Measurements from ENCODE around the gene ASB14. TPM values are rescaled to one million over a fixed set of nuclear protein-coding genes. Genes with fewer than 3 reads are reported as not detected.
"Not testable (repeated sequence)": the region's sequence is repeated elsewhere in the genome, so short reads cannot be mapped to it uniquely, and the experiment has no call there.

The ASB14 gene
- total RNA-seq, result not detected

DNA sequence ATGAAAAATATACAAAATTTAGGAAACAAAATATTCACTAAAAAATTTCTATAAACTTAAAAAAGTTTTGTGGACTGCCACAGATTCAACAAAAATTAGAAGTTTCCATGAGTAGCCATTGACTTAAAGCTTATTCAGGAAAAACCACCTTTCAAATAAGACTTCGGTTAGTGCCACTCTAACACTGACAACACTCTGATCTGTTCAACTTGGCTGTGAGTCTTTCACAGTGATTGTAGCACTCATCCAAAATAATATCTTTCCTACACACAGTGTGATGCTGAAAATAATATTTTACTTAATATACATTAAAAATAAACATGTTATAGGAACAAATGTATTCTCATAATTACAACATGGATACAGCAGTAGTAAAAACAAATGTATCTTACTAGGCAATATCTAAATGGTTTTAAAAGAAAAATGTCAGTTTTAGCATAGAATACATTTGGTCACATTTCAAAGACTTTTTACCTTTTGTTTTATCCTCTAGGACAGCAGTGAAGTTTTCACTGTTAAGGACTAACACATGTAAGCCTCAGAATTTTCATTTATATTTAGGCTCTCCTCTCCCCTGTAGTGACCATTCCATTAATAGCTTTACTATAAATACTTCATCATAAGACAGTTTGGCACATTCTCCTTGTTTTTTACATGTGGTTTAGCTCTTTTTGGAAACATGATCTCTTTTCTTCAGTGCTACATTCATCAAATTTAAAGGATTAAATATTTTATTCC is at the start of gene ASB14:
TSS of gene ASB14 (minus strand) at position 527 of the 738 bp plus-strand sequence. CDS start 652 bp downstream, outside the sequence.
- Histone ChIP-seq H3K4me3 (no peak within 1 kb of the TSS), H3K4me1 (no peaks in the 10 kb centered on the region)
- intact Hi-C loops (cut with DNase I; ENCODE audit: low total_unique reads), result no loop called here

GRCh38 chr3:57339071-57339642 is 46.7 kb upstream of the ASB14 start:
- H3K27ac ChIP-seq; intact Hi-C loops (cut with DNase I; ENCODE audit: low total_unique reads); H3K4me1 ChIP-seq; H3K4me3 ChIP-seq; H3K9me3 ChIP-seq; H3K36me3 ChIP-seq; H3K27me3 ChIP-seq; DNase-seq (ENCODE audit: low spot score in 2 of 2): not testable (repeated sequence)

More for the DNA sequence above, at the start of gene ASB14:
- no peak for DNase-seq (ENCODE audit: low spot score in 2 of 2)
- Histone ChIP-seq H3K27ac (no peak within 1 kb of the TSS), H3K9me3 (no peaks in the 10 kb centered on the region), H3K36me3 (no peaks in the 10 kb centered on the region), H3K27me3 (no peaks in the 10 kb centered on the region)
- no peak for TF ChIP-seq POLR2A (IDR thresholded peaks at IDR 0.05)
- TF ChIP-seq POLR2AphosphoS5 (IDR thresholded peaks at IDR 0.05), result no peak
- TF ChIP-seq, protein P1, sequence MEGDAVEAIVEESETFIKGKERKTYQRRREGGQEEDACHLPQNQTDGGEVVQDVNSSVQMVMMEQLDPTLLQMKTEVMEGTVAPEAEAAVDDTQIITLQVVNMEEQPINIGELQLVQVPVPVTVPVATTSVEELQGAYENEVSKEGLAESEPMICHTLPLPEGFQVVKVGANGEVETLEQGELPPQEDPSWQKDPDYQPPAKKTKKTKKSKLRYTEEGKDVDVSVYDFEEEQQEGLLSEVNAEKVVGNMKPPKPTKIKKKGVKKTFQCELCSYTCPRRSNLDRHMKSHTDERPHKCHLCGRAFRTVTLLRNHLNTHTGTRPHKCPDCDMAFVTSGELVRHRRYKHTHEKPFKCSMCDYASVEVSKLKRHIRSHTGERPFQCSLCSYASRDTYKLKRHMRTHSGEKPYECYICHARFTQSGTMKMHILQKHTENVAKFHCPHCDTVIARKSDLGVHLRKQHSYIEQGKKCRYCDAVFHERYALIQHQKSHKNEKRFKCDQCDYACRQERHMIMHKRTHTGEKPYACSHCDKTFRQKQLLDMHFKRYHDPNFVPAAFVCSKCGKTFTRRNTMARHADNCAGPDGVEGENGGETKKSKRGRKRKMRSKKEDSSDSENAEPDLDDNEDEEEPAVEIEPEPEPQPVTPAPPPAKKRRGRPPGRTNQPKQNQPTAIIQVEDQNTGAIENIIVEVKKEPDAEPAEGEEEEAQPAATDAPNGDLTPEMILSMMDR (IDR thresholded peaks at IDR 0.05), result no peak

GRCh38 chr3:57338272-57339070 is 46.0 kb upstream of the ASB14 start:
- H3K9me3 ChIP-seq; H3K27ac ChIP-seq; H3K36me3 ChIP-seq; H3K4me1 ChIP-seq; DNase-seq (ENCODE audit: low spot score in 2 of 2); H3K4me3 ChIP-seq; H3K27me3 ChIP-seq; intact Hi-C loops (cut with DNase I; ENCODE audit: low total_unique reads): not testable (repeated sequence)

DNA sequence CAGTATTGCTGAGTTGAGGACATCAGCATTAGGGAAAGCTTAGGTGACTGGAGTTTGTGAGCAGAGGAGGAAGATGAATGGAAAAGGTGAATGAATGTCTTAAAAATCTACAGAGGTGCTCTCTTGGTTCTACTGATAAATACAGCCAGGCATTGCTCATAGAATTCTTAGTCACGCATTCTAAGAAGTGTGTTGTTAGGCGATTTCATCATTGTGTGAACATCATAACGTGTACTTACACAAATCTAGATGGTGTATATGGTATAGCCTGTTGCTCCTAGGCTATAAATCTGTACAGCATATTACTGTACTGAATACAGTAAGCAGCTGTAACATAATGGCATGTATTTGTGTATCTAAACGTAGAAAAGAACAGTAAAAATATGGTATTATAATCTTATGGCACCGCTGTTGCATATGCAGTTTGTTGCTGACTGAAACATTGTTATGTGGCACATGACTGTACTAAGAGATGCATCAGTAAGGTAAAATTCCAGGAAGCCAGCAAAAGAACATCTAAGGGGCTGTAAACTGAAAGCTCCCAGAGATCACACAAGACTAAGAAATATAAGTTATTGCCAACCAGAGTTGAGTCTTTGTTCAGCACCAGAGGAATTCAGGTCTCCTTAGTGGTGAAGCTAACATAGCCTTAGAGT is 42.9 kb upstream of the ASB14 start:
- intact Hi-C loops (cut with DNase I; ENCODE audit: low total_unique reads), result no loop called here
- TF ChIP-seq POLR2A (IDR thresholded peaks at IDR 0.05), result no peak
- TF ChIP-seq, protein P1 (IDR thresholded peaks at IDR 0.05), result no peak
- no peak for TF ChIP-seq POLR2AphosphoS5 (IDR thresholded peaks at IDR 0.05)

DNA sequence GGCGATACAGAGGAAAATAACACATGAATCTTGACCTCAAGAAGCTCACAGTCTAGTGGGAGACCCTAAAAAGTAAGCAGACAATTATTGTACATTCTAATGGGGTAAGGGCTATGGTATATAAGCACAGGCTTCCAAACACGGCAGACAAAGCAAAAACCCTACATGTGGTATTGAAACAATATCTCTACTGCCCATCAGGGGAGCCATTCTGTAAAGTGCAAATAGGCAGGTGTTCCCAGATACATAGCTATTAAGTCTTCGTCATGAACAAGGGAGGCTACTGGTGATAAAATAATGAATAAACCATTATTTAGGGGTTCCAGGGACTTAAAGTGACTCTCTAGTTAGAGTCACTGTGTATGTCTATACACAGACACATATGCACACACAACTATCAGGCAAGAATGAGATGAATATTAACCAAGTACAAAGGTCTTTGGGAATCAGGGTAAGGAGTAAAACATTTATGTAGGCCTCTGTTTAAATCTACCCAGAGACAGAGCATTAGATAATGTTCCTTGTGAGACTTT is 38.7 kb upstream of the ASB14 start:
- Histone ChIP-seq H3K27me3 (no peaks in the 10 kb centered on the region), H3K36me3 (no peaks in the 10 kb centered on the region), H3K4me3 (no peak overlapping the region), H3K4me1 (no peaks in the 10 kb centered on the region), H3K27ac (no peak overlapping the region), H3K9me3 (no peaks in the 10 kb centered on the region)
- DNase-seq (ENCODE audit: low spot score in 2 of 2), result no peak
- intact Hi-C loops (cut with DNase I; ENCODE audit: low total_unique reads), result no loop called here
- TF ChIP-seq POLR2A (IDR thresholded peaks at IDR 0.05), result no peak

More for the DNA sequence above, 42.9 kb upstream of the ASB14 start:
- no peaks in the 10 kb centered on the region for H3K4me1 ChIP-seq
- DNase-seq (ENCODE audit: low spot score in 2 of 2), result no peak
- no peaks in the 10 kb centered on the region for H3K27me3 ChIP-seq
- H3K9me3 ChIP-seq, result no peaks in the 10 kb centered on the region
- no peak overlapping the region for H3K27ac ChIP-seq
- no peak overlapping the region for H3K4me3 ChIP-seq
- H3K36me3 ChIP-seq, result no peaks in the 10 kb centered on the region

- intact Hi-C loops (cut with DNase I; ENCODE audit: low total_unique reads); H3K27ac ChIP-seq; H3K27me3 ChIP-seq; H3K4me1 ChIP-seq; H3K36me3 ChIP-seq; H3K9me3 ChIP-seq; H3K4me3 ChIP-seq; DNase-seq (ENCODE audit: low spot score in 2 of 2): not testable (repeated sequence)
These were observed 34.0 kb upstream of the ASB14 start for GRCh38 chr3:57326498-57326897.
